Duodenal mucosa (tissue), 2 donors: ENCODE data around the gene PKD1L1.
"Not testable (repeated sequence)": the region's sequence is repeated elsewhere in the genome, so short reads cannot be mapped to it uniquely, and the experiment has no call there.

ENCODE experiments used
- H3K27ac ChIP-seq: one replicate; pipeline ENCODE4 v1.7.0; 2013; ENCODE audit warnings: low read depth, low read length
- H3K27me3 ChIP-seq, 2 donors: one replicate each; pipeline ENCODE4 v1.7.0; 2013; ENCODE audit warnings: low read length in 2 of 2, control low read depth in 1 of 2; ENCODE audit not compliant: insufficient read depth in 2 of 2, control insufficient read depth in 1 of 2
- H3K36me3 ChIP-seq, 2 donors: one replicate each; pipeline ENCODE4 v1.7.0; 2013; ENCODE audit warnings: low read length in 2 of 2, control low read depth in 1 of 2; ENCODE audit not compliant: insufficient read depth in 2 of 2, control insufficient read depth in 1 of 2
- H3K4me1 ChIP-seq, 2 donors: one replicate each; pipeline ENCODE4 v1.7.0; 2013; ENCODE audit warnings: low read length in 2 of 2, control low read depth in 1 of 2; ENCODE audit not compliant: insufficient read depth in 2 of 2, control insufficient read depth in 1 of 2
- H3K4me3 ChIP-seq, 2 donors: one replicate each; pipeline ENCODE4 v1.7.0; 2013; ENCODE audit warnings: low read length in 2 of 2, low read depth in 1 of 2
- H3K9ac ChIP-seq, 2 donors: one replicate each; pipeline ENCODE4 v1.7.0; 2013; ENCODE audit warnings: low read length in 2 of 2, low read depth in 1 of 2
- H3K9me3 ChIP-seq, 2 donors: one replicate each; pipeline ENCODE4 v1.7.0; 2013; ENCODE audit warnings: low read length in 2 of 2, control low read depth in 1 of 2; ENCODE audit not compliant: control insufficient read depth in 1 of 2

Gene PKD1L1, protein sequence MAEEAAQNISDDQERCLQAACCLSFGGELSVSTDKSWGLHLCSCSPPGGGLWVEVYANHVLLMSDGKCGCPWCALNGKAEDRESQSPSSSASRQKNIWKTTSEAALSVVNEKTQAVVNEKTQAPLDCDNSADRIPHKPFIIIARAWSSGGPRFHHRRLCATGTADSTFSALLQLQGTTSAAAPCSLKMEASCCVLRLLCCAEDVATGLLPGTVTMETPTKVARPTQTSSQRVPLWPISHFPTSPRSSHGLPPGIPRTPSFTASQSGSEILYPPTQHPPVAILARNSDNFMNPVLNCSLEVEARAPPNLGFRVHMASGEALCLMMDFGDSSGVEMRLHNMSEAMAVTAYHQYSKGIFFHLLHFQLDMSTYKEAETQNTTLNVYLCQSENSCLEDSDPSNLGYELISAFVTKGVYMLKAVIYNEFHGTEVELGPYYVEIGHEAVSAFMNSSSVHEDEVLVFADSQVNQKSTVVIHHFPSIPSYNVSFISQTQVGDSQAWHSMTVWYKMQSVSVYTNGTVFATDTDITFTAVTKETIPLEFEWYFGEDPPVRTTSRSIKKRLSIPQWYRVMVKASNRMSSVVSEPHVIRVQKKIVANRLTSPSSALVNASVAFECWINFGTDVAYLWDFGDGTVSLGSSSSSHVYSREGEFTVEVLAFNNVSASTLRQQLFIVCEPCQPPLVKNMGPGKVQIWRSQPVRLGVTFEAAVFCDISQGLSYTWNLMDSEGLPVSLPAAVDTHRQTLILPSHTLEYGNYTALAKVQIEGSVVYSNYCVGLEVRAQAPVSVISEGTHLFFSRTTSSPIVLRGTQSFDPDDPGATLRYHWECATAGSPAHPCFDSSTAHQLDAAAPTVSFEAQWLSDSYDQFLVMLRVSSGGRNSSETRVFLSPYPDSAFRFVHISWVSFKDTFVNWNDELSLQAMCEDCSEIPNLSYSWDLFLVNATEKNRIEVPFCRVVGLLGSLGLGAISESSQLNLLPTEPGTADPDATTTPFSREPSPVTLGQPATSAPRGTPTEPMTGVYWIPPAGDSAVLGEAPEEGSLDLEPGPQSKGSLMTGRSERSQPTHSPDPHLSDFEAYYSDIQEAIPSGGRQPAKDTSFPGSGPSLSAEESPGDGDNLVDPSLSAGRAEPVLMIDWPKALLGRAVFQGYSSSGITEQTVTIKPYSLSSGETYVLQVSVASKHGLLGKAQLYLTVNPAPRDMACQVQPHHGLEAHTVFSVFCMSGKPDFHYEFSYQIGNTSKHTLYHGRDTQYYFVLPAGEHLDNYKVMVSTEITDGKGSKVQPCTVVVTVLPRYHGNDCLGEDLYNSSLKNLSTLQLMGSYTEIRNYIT (N-terminal part only)

DNA sequence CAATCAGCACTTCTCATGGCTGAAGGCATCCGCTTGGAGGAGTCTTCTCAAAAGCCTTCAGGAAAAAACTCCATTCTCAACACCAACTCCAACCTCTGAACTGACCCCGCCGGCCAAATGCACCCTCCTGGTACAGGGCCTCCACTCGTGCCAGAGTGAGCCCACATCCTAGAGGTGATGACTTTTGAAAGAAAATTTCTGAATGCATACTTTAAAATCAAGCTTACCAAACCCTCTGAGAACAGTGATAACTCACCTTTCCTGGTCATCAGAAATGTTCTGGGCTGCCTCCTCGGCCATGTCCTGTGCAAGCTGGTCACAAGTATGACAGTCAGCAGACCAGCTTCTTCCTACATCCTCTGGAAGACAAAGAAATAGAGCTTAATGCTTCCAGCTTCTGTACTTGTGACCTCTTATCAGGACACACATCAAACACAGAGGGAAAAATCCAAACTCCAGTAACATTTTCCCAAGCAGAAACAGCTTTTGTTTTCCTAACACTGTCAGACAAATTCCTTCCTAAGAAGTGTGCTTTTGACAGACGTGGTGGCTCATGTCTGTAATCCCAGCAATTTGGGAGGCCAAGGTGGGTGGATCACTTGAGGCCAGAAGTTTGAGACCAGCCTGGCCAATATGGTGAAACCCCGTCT is at the start of gene PKD1L1:
TSS of gene PKD1L1 (minus strand) at position 326 of the 650 bp plus-strand sequence. CDS start at position 300, 26 bp downstream.
- no peak within 1 kb of the TSS for H3K9ac ChIP-seq
- no peak within 1 kb of the TSS for H3K27ac ChIP-seq
- peaks cover 0 to 7% of the 10 kb centered on the region in 2 donors for H3K4me1 ChIP-seq
- H3K9me3 ChIP-seq = no peaks in the 10 kb centered on the region
- H3K36me3 ChIP-seq = no peaks in the 10 kb centered on the region
- no peaks in the 10 kb centered on the region for H3K27me3 ChIP-seq
- no peak within 1 kb of the TSS for H3K4me3 ChIP-seq

DNA sequence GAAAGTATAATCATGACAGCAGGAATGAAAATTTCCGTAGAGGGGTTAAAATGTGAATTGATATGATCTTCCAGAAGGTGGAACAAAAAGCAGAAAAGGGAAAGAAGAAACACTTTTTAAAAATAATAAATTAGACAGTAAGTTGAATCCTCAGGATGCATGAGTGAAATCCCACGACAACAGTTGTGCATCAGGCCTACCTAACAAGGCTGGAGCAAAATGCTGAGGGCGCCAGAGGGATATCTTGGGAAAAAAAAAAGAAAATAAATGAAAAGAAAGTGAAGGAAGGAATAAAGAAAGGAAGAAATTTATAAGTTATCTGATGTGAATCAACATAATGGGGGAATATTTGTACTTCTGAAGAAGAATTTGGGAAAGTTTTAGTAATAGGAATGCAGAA is 44.2 kb upstream of the PKD1L1 start:
- Histone ChIP-seq H3K9ac (peak overlapping the region; percentile 30 to 65), H3K27ac (no peak overlapping the region), H3K4me3 (peak overlapping the region; percentile 86 to 93), H3K36me3 (no peaks in the 10 kb centered on the region), H3K9me3 (no peaks in the 10 kb centered on the region), H3K27me3 (no peaks in the 10 kb centered on the region), H3K4me1 (peaks cover 0 to 4% of the 10 kb centered on the region in 2 donors)

DNA sequence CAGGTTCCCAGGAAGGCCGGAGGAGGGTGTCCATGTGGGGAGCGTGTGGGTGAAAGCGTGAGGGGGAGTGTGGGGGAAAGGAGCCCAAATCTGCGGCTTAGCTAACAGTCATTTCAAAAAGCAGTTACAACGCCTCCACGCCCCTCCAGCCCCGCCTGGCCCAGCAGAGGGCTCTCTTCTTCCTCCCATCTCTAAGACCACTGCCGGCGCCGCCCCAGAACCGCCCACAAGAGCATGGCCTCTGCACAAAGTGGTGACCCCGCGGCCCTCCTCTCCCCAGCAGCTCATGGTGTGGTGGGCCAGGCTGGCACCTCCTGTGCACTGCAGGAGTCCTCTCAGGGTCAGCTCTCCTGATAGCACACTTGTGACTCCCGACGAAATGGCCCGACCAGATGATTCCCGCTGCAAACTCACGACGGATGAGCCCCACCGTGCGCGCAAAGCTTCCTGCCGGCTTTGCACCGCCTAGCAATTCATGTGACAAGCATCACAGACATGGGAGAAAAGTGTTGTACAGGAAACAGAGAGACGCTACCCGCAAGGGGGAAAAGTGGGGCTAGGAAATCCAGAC is 43.6 kb upstream of the PKD1L1 start:
- Histone ChIP-seq H3K4me3 (peak overlapping the region; percentile 86 to 93), H3K27me3 (no peaks in the 10 kb centered on the region), H3K4me1 (peaks cover 0 to 4% of the 10 kb centered on the region in 2 donors), H3K36me3 (no peaks in the 10 kb centered on the region), H3K9ac (peak overlapping the region; percentile 30 to 65), H3K9me3 (no peaks in the 10 kb centered on the region), H3K27ac (no peak overlapping the region)

DNA sequence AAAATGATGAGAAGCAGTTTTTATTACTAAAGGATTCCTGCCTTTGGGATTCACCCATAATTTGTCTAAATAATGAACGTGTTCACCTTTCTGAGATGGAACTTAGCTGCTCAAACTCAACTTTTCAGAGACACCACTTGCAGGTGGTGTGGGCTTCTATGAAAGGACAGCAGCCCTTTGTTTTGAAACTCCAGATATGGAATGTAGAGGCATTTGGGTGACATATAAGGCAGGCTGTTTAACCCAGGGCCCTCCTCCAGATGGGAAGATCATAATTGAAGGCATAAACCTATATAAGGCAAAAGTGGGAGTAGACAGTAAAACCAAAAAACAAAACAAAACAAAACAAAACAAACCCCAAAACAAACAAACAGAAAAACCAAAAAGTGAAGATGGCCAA is 43.0 kb upstream of the PKD1L1 start:
- no peaks in the 10 kb centered on the region for H3K36me3 ChIP-seq
- H3K9me3 ChIP-seq = no peaks in the 10 kb centered on the region
- peaks cover 0 to 4% of the 10 kb centered on the region in 2 donors for H3K4me1 ChIP-seq
- H3K4me3 ChIP-seq = peak overlapping the region; percentile 86 to 93
- H3K27ac ChIP-seq = no peak overlapping the region
- H3K27me3 ChIP-seq = no peaks in the 10 kb centered on the region
- peak overlapping the region; percentile 30 to 65 for H3K9ac ChIP-seq

DNA sequence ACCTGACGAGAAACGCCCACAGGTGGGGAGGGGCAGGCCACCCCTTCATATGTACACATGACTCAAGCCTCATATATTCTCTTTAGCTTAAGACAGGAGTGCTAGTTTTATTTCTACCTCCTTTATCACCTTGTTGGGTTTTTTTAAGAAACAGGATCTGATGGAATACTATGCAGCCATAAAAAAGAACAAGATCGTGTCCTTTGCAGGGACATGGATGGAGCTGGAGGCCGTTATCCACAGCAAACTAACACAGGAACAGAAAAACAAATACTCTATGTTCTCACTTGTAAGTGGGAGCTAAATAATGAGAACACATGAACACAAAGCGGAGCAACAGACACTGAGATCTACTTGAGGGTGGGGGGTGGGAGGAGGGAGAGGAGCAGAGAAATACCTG is 42.3 kb upstream of the PKD1L1 start:
- Histone ChIP-seq H3K4me3 (no peak overlapping the region), H3K27me3 (no peaks in the 10 kb centered on the region), H3K9me3 (no peaks in the 10 kb centered on the region), H3K27ac (no peak overlapping the region), H3K36me3 (no peaks in the 10 kb centered on the region), H3K9ac (no peak overlapping the region), H3K4me1 (peaks cover 0 to 4% of the 10 kb centered on the region in 2 donors)

DNA sequence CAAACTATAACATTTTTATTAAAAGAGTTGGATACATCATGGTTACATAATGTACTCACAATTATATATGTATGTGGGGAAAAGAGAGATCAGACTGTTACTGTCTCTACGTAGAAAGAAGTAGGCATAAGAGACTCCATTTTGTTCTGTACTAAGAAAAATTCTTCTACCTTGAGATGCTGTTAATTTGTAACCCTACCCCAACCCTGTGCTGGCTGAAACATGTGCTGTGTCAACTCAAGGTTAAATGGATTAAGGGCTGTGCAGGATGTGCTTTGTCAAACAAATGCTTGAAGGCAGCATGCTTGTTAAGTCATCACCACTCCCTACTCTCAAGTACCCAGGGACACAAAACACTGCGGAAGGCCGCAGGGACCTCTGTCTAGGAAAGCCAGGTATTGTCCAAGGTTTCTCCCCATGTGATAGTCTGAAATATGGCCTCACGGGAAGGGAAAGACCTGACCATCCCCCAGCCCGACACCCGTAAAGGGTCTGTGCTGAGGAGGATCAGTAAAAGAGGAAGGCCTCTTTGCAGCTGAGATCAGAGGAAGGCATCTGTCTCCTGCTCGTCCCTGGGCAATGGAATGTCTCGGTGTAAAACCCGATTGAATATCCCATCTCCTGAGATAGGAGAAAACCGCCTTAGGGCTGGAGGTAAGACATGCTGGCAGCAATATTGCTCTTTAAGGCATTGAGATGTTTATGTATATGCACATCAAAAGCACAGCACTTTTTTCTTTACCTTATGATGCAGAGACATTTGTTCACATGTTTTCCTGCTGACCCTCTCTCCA is 41.5 kb upstream of the PKD1L1 start:
- not testable (repeated sequence) for H3K4me3 ChIP-seq, H3K4me1 ChIP-seq, H3K27ac ChIP-seq, H3K9ac ChIP-seq, H3K27me3 ChIP-seq, H3K9me3 ChIP-seq, H3K36me3 ChIP-seq

DNA sequence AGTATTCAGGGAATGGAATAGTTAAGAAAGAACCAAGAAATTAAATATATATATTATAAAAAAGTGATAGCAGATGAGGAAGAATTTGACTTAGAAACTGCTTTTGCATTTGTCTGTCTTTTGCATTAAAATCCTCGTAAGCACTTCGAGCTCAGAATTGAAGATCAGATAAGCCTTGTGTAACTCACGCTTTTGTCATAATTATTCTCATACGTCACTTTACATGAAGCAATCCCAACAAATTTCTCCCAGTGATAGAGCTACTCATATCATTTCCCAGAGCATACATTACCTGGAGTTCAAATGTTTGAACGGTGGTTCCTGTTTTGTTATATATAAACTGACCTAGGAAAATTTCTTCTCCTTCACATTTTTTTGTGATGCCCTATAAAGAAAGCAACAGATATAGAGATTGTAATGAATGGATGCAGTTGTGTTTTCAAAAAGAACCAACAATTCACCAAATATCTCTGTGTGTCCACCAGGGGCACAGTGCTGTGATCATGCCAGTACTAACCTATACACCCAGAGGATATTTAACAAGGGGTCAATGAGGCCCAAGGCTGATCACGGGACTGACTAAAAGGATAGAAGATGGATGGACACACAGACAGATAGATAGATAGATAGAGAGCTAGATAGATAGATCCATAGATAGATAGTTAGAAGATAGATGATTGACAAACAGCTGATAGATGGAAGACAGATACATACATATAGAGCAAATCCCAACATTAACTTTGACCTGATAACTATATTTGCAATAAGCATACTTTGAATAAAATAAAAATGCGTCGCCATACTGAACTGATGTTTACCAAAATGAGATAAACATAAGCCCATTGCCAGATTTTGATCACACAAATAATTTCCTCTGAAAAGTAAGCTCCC is 40.5 kb upstream of the PKD1L1 start:
- H3K9ac ChIP-seq = no peak overlapping the region
- H3K27ac ChIP-seq = no peak overlapping the region
- H3K36me3 ChIP-seq = no peaks in the 10 kb centered on the region
- no peak overlapping the region for H3K4me3 ChIP-seq
- no peaks in the 10 kb centered on the region for H3K9me3 ChIP-seq
- H3K27me3 ChIP-seq = no peaks in the 10 kb centered on the region
- H3K4me1 ChIP-seq = peaks cover 0 to 4% of the 10 kb centered on the region in 2 donors

DNA sequence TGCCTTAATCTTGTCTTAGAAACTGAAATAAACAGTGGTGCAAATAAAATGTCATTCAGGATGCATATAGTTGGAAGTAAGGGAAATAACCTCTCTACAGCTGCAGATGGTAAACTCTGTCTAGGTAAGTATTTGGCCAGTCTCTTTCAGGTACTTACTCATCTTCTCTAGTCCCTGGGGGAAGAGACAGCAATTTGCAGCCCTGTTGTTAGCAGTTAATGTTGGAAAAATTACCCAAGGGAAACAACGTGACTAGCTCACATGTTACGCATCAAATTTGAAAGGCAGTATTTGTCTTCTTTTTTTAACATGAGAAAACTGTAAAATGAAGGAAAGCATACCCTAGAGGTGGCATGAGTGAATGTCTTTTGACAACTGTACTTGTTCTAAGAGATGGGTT is 34.3 kb upstream of the PKD1L1 start:
- H3K27ac ChIP-seq = no peak overlapping the region
- H3K9ac ChIP-seq = no peak overlapping the region
- H3K36me3 ChIP-seq = peaks cover 0 to 5% of the 10 kb centered on the region in 2 donors
- no peaks in the 10 kb centered on the region for H3K9me3 ChIP-seq
- no peaks in the 10 kb centered on the region for H3K27me3 ChIP-seq
- peaks cover 10 to 11% of the 10 kb centered on the region in 2 donors for H3K4me1 ChIP-seq
- no peak overlapping the region for H3K4me3 ChIP-seq
